ENCODE results near the gene GPR132. TPM values are rescaled to one million over a fixed set of nuclear protein-coding genes. Genes with fewer than 3 reads are reported as not detected.

The GPR132 gene
- total RNA-seq, 2 donors from 2014 or later = 43.4 to 47.1 TPM

- DNase-seq = no peak
- no peak overlapping the region for H3K4me3 Mint-ChIP-seq
- no peaks in the 10 kb centered on the region for H3K36me3 Mint-ChIP-seq (ENCODE audit: low read depth)
- ATAC-seq = no peak
- peak overlapping the region; percentile 62 for H3K27ac Mint-ChIP-seq
- H3K4me1 Mint-ChIP-seq = peaks cover 12% of the 10 kb centered on the region
- peaks cover 4% of the 10 kb centered on the region for H3K27me3 Mint-ChIP-seq
- H3K9me3 ChIP-seq (ENCODE audit: control insufficient read depth, low read length, poor library complexity, severe bottlenecking) = no peaks in the 10 kb centered on the region
These were observed 31.1 kb upstream of the GPR132 start for GRCh38 chr14:105096206-105096875.

GRCh38 chr14:105095236-105095805 is 30.1 kb upstream of the GPR132 start:
- Mint-ChIP-seq H3K36me3 (ENCODE audit: low read depth) (no peaks in the 10 kb centered on the region), H3K4me3 (no peak overlapping the region), H3K27ac (no peak overlapping the region), H3K4me1 (peaks cover 15% of the 10 kb centered on the region), H3K27me3 (no peaks in the 10 kb centered on the region)
- ATAC-seq = no peak
- no peak for DNase-seq
- H3K9me3 ChIP-seq (ENCODE audit: control insufficient read depth, low read length, poor library complexity, severe bottlenecking) = no peaks in the 10 kb centered on the region

DNA sequence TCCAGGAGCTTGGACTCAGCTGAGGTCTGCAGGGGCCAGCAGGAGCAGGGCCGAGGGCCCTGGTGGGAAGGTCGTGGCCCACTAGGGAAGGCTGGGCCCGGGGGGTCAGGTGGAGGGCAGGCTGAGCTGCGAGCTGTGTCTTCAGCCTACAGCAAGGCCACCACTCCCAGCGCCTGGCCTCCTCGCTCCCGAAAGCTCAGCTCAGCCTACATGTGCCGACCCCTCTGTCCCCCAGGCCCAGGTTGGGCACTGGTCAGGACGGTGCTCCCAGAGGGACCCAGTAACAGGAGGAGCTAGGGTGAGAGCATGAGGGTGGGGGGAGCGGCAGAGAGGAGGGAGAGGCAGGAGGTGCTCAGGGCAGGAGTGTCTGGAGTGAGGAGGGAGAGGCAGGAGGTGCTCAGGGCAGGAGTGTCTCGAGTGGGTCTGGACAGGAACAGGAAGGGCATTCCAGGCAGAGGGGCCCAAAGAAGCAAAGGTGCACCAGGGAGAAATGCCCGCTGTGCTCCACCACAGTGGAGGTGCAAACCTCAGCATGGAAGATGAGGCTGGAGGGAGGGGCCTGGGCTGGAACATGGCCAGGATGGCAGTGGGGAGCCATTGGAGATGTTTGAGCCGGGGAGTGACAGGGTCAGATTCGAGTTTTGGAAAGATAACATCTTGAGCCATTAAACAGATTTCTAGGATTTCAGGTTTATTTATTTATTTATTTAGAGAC is 29.1 kb upstream of the GPR132 start:
- Mint-ChIP-seq H3K27me3 (no peaks in the 10 kb centered on the region), H3K36me3 (ENCODE audit: low read depth) (no peaks in the 10 kb centered on the region), H3K27ac (no peak overlapping the region), H3K4me3 (peak overlapping the region; percentile 88), H3K4me1 (peaks cover 16% of the 10 kb centered on the region)
- DNase-seq (no peak), ATAC-seq (no peak)
- no peaks in the 10 kb centered on the region for H3K9me3 ChIP-seq (ENCODE audit: control insufficient read depth, low read length, poor library complexity, severe bottlenecking)

- peak in 2 of 3 donors; percentile 39 to 40 for DNase-seq
- no peaks in the 10 kb centered on the region for H3K27me3 Mint-ChIP-seq
- peaks cover 16% of the 10 kb centered on the region for H3K4me1 Mint-ChIP-seq
- H3K27ac Mint-ChIP-seq = no peak overlapping the region
- ATAC-seq = peak; percentile 59
- no peaks in the 10 kb centered on the region for H3K9me3 ChIP-seq (ENCODE audit: control insufficient read depth, low read length, poor library complexity, severe bottlenecking)
- no peaks in the 10 kb centered on the region for H3K36me3 Mint-ChIP-seq (ENCODE audit: low read depth)
- peak overlapping the region; percentile 88 for H3K4me3 Mint-ChIP-seq
These were observed 28.4 kb upstream of the GPR132 start for GRCh38 chr14:105093431-105094192.

GRCh38 chr14:105093038-105093430 is 27.8 kb upstream of the GPR132 start:
- Mint-ChIP-seq H3K4me1 (peaks cover 16% of the 10 kb centered on the region), H3K36me3 (ENCODE audit: low read depth) (no peaks in the 10 kb centered on the region), H3K4me3 (peak overlapping the region; percentile 90), H3K27me3 (no peaks in the 10 kb centered on the region), H3K27ac (no peak overlapping the region)
- DNase-seq = peak; percentile 51 to 61 (median 55)
- ATAC-seq = peak; percentile 66
- no peaks in the 10 kb centered on the region for H3K9me3 ChIP-seq (ENCODE audit: control insufficient read depth, low read length, poor library complexity, severe bottlenecking)

GRCh38 chr14:105092171-105093037 is 27.2 kb upstream of the GPR132 start:
- DNase-seq = no peak
- ATAC-seq = no peak
- H3K4me1 Mint-ChIP-seq = peaks cover 16% of the 10 kb centered on the region
- peak overlapping the region; percentile 82 for H3K27ac Mint-ChIP-seq
- H3K9me3 ChIP-seq (ENCODE audit: control insufficient read depth, low read length, poor library complexity, severe bottlenecking) = no peaks in the 10 kb centered on the region
- H3K4me3 Mint-ChIP-seq = peak overlapping the region; percentile 90
- H3K36me3 Mint-ChIP-seq (ENCODE audit: low read depth) = no peaks in the 10 kb centered on the region
- no peaks in the 10 kb centered on the region for H3K27me3 Mint-ChIP-seq

DNA sequence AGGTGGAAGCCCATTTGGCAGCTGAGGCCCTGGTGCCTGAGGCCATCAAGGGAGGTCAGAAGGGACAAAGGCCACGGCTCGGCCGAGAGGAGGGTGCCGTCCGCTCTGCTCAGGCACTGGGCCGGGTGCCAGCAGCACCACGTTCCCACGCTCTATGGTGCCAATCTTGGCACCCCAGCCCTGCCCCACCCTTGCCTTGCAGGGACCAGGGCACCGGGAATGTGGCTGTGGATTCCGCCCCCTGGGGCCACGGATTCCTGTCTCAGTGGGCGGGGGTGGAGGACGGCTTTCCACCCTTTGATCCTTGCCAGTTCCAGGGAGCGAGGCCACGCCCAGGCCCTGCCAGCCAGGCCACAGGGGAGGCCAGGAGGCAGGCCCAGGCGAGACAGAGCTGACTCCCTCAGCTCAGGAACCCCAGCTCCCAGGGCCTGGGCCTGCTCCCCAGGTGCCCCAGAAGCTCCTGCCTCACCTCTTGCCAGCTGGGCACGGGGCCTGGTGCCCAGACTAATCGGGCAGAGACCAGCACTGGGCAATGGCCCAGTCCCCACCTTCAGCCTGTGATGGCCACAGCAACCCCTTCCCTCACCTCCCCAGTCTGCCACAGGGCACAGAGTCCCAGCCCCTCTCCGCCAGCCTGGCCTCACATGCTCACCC is 26.4 kb upstream of the GPR132 start:
- Mint-ChIP-seq H3K36me3 (ENCODE audit: low read depth) (no peaks in the 10 kb centered on the region), H3K4me3 (peak overlapping the region; percentile 90), H3K27me3 (no peaks in the 10 kb centered on the region)

DNA sequence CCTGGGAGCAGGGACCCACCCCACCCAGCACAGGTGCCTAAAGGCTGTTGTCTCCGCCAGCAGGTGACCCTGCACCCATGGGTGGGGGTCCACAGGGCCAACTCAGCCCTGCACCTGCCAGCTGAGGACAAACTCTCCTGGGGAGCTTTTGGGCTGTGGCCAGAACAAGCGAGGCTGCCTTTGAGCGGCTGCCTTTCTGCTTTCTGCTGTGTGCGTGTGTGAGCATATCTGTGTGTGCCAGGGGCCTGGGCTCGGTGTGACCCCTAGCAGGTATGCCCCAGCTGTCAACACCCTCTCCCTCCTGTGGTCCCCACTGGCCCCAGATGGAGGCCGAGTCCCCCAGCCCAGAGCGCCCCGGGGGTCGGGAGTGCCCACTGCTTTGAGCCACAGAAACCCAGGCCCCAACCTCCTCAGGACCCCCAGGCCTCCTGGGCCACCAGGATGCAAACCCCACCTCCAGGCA is 25.9 kb upstream of the GPR132 start:
- DNase-seq (no peak), ATAC-seq (no peak)
- Mint-ChIP-seq H3K27me3 (no peaks in the 10 kb centered on the region), H3K36me3 (ENCODE audit: low read depth) (no peaks in the 10 kb centered on the region), H3K4me3 (no peak overlapping the region), H3K27ac (no peak overlapping the region), H3K4me1 (peaks cover 18% of the 10 kb centered on the region)
- no peaks in the 10 kb centered on the region for H3K9me3 ChIP-seq (ENCODE audit: control insufficient read depth, low read length, poor library complexity, severe bottlenecking)

More for the DNA sequence above, 26.4 kb upstream of the GPR132 start:
- DNase-seq = no peak
- no peak for ATAC-seq
- H3K27ac Mint-ChIP-seq = peak overlapping the region; percentile 82
- H3K4me1 Mint-ChIP-seq = peaks cover 17% of the 10 kb centered on the region
- H3K9me3 ChIP-seq (ENCODE audit: control insufficient read depth, low read length, poor library complexity, severe bottlenecking) = no peaks in the 10 kb centered on the region

- no peaks in the 10 kb centered on the region for H3K9me3 ChIP-seq (ENCODE audit: control insufficient read depth, low read length, poor library complexity, severe bottlenecking)
- Mint-ChIP-seq H3K4me1 (peaks cover 18% of the 10 kb centered on the region), H3K4me3 (peak overlapping the region; percentile 56), H3K27me3 (no peaks in the 10 kb centered on the region), H3K27ac (no peak overlapping the region), H3K36me3 (ENCODE audit: low read depth) (no peaks in the 10 kb centered on the region)
- ATAC-seq (peak; percentile 49), DNase-seq (peak; percentile 69 to 90 (median 82))
These were observed 25.3 kb upstream of the GPR132 start for GRCh38 chr14:105090493-105091053.

- Mint-ChIP-seq H3K4me1 (peaks cover 18% of the 10 kb centered on the region), H3K27ac (no peak overlapping the region), H3K4me3 (peak overlapping the region; percentile 56), H3K27me3 (no peaks in the 10 kb centered on the region), H3K36me3 (ENCODE audit: low read depth) (no peaks in the 10 kb centered on the region)
- no peak for ATAC-seq
- no peak for DNase-seq
- H3K9me3 ChIP-seq (ENCODE audit: control insufficient read depth, low read length, poor library complexity, severe bottlenecking) = no peaks in the 10 kb centered on the region
These were observed 24.7 kb upstream of the GPR132 start for GRCh38 chr14:105089746-105090492.

All from T-helper 17 cell (primary cell).